ENCODE results near the gene ZNF462.

GRCh38 chr9:107005201-107005600 lies 142.2 kb downstream of the ZNF462 start:
- TF ChIP-seq CTCF (conservative IDR thresholded peaks at IDR 0.05; ENCODE audit: low read length), result no peak
- TF ChIP-seq EZH2phosphoT487 (IDR thresholded peaks at IDR 0.05; ENCODE audit: borderline replicate concordance), result no peak

Measured in Loucy (cell line).